Fibroblast of skin of scalp (primary cell): Measurements from ENCODE around the gene HEBP2.
A peak's percentile ranks its signal among the peaks of the same experiment; 100 is the strongest.

Experiments used
- DNase-seq: peaks from one replicate; pipeline ENCODE4 v3.0.0-alpha.2; 2013

Gene HEBP2

DNA sequence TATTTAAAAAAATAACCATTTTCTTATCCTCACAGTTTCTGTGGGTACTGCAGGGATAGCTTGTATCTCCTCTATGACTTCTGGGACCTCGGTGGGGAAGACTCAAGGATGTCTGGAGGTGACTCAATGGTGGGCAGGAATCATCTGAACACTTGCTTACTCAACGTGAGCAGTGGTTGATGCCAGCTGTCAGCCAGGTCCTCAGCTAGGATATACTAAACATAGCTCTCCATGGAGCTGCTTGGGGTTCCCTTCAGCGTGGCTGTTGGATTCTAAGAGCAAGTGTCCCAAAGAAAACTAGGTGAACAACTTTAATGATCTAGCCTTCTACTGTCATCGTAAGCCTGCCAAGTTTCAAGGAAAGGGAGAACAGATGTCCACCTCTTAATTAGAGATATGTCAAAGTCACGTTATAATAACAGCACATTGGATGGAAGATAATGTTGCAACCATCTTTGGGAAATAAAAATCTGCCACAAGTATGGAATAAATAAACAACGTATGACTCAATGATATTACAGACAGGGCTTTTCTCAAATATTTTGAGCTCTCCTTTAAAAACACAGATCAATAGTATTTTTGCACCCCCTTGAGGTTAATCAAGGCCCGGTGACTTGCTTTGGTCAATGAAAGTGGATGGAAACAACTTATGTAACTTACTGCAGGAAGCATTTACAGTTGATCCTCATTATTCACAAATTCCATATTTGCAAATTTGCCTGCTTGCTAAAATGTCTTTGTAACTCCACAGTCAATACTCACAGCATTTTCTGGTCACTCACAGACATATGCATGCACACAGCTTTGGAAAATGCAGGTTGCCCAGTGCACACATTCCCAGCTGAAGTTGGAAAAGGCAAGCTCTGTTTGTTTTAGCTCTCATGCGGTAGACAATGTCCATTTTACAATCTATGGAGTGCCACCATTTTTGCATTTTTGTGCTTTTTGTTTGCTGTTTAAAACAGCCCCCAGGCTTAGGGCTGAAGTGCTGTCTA lies 6.6 kb upstream of the HEBP2 start:
- no peak for DNase-seq

DNA sequence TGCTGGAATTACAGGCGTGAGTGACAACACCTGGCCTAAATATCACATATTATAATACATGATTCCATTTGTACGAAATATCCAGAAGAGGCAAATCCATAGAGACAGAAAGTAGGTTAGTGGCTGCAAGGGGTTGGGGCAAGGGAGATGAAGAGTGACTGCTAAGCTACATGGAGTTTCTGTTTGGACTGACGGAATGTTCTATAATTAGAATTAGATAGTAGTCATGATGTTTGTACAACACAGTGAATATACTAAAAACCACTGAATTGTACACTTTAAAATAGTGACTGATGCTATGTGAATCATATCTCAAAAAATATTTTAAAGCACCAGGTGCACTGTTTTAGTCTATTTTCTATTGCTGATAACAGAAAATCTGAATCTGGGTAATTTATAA lies 3.7 kb upstream of the HEBP2 start:
- DNase-seq = no peak

DNA sequence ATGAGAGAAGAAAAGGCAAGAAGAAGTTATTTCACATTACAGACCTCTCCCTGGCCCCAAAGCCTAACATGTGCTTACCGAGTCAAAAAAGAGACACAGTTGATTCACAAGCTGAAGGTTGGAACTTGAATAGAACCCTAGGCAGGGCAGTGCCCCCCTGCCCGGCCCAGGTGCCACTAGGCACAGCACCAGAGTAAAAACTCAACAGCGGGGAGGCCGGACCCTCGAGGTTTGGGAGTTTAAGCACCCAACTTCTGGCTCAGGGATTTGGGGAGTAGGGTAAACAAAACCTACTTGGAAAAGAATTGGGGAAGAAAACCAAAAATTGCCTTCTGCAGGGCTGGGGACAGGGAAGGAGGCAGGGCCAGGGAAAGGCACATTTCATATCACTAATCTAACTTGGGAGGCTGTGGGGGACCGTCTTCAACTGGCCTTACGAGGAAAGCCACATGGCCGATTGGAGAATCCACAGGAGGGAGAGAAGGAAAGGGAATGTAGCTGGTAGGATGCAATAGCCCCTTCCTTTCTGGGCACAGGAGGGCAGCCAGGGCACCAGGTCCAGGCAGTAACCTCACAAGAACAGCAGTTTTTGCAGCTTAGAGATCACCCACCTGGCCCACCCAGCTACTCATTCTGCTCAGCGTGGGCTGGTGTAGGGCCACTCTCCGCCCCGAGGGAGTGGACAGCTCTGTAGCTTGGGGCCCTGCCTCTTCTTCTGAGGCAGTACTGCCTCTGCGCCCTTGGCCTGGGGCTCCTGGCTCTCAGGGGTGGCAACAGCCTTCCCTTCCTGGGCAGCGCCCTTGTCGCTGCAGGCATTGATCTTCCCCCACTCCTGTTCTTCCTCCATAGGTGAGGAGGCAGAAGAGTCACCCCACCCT lies 1.8 kb upstream of the HEBP2 start:
- no peak for DNase-seq

DNA sequence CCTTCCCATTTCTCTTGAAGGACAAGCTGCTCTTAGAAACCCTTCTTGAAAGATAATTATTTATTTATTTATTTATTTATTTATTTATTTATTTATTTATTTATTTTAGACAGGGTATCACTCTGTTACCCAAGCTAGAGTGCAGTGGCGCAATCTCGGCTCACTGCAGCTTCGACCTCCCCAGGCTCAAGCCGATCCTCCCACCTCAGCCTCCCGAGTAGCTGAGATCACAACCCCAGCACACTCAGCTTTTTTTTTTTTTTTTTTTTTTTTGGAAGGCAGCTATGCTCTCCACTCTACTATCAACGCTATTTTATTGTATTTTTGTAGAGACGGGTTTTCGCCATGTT lies 1.2 kb upstream of the HEBP2 start:
- DNase-seq = no peak

DNA sequence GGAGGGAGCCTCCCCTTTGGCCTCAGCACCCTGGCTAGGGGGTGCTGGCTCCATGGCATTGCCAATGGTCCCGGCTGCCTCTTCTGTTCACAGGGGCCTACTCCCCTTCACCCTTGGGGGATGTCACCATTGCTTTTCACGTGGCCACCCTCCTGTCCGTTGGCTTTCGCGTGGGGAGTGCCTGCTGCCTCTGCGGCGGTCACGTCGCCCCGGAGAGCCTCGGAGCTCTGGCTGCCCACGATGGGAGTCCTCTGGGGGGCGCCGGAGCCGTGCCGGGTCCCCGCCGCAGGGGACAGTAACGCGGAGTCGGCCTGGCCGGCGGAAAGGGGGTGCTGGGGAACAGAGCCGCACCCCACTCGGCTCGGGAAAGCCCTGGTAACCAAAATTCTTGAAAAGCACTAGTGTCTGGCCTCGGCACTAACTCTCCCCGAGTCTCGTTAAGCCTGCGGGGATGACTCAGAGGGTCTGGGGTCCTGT lies 661 bp upstream of the HEBP2 start:
- peak; percentile 25 for DNase-seq

DNA sequence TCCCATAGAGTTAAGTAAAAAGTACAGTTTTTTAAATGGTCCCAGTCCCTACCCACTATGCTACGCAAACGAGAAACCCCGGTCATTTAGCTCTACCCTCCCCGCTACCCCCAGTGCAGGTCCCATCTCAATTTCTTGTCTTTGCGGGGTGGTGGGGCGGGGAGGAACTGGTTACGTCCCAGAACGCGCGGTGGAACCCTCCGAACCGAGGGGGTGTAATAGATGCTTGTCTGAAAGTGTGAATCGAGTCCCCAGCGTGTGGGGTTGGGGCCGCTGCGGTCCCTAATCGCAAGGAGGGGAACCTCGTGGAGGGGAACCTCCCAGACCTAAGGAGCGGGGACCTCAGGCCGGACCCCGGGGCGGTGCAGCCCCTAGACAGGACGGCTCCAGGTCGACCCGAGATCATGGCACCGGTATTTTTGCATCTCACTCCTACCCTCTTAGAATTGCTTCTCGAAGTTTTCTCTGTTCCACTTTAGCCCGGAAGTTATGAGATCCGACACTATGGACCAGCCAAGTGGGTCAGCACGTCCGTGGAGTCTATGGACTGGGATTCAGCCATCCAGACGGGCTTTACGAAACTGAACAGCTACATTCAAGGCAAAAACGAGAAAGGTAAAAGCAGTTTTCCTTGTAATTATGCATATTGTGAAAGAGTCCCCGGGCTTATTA lies 779 bp downstream of the HEBP2 start:
- DNase-seq = no peak

DNA sequence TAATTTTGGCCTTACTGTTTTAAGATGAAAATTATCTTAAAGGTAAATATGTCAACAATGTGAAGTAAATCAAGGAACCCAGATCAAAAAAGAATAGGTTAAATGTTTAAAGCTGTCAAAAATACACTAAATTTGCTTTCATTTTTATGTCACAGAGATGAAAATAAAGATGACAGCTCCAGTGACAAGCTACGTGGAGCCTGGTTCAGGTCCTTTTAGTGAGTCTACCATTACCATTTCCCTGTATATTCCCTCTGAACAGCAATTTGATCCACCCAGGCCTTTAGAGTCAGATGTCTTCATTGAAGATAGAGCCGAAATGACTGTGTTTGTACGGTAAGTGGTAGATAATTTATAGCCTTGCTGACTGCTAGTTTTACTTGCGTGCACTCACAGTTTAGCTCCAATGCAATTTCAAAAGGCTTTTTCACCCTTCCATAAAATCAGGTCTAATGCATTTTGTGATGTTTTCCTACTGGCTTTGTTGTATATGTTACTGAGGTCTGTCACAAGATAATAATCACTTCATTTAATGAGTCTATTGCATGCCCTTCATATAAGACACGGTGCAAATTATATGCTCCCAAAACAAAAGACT lies 1.9 kb downstream of the HEBP2 start:
- no peak for DNase-seq

DNA sequence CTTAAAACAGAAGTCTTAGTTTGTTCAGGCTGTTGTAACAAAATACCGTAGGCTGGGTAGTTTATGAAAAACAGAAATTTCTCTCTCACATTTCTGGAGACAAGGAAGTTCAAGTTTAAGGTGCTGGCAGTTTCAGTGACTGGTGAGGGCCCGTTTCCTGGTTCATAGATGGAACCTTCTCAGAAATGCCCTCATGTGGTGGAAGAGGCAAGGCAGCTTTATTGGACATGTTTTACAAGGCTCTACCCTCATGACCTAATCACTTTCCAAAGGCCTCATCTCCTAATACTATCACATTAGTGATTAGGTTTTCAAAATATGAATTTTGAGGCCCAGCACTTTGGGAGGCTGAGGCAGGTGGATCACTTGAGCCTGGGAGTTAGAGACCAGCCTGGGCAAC lies 2.4 kb downstream of the HEBP2 start:
- no peak for DNase-seq

DNA sequence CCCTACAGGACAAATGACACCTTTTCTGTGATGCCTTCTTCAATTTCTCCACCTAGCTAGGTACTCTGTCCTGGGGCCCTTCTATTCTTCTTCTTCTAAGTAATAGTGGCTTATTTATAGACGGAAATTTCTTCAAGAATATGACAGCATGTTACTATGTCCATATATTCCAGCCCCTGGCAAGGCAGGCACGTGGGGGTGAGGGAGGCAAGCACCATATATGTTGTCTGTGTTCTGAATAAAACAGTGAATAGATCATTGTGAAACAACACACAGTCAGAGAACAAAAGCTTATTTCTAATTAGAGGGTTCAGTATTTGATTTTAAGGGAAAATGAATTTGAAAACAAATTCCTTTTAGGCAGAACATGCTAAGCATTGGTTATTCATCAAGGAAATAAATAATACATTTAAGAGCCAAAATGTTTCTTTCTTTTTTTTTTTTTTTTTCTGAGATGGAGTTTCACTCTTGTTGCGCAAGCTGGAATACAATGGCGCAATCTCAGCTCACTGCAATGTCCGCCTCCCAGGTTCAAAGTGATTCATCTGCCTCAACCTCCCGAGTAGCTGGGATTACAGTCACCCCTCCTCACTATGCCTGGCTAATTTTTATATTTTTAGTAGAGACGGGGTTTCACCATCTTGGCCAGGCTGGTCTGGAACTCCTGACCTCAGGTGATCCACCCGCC lies 6.2 kb downstream of the HEBP2 start:
- DNase-seq = no peak

DNA sequence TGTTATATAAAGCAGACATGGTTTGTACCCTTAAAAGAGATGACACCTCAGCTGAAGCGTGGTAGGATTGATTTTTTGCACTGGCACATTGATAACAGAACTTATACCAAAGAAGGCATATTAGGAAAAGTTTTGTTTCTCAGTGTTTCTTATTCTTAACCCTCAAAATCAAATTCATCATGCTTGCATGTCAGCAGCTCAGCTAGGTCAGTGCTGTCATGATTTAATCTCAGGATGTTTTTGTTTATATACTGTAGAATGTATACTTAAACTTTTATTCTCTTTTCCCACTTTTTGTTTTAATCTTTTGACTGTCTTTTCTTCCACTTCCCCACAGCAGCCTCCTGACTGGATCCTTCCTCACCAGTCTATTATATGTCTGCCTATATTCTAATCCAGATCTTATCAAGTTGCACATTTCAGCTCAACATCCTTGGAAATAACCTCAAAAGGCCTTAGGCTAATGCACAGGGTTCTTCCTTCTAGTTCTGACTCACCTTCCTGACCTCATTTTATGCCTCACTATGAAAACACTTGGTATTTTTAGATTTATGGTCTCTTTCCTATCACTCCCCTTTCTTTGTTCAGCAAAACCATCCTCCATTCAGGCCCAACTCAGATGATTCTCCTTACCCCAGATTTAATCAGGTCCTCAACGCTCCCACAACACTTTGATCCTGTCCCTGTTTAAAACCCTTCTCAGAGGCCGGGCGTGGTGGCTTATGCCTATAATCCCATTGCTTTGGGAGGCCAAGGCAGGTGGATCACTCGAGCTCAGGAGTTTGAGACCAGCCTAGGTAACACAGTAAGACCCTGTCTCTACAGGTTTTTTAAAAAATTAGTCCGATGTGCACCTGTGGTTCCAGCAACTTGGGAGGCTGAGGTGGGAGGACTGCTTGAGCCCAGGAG lies 7.2 kb downstream of the HEBP2 start:
- DNase-seq = peak; percentile 38

DNA sequence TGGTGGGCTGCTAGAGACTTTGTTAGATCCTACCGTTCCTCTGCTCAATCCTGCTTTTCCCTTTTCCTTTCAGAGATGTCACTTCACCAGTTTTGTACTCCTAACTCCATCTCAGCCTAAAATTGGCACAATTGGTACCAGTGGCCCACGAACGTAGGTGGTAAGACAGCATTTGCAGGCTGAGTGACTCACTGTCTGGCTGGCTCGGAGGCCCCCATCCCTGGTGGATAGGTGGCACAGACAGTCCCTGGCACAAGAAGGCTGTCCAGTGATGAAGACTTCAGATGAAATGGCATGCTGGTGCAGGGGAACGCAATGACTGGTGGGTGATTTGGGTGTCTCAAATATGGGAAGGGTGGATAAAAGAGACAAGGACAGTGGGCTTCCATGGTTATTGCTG lies 11.1 kb downstream of the HEBP2 start:
- no peak for DNase-seq

DNA sequence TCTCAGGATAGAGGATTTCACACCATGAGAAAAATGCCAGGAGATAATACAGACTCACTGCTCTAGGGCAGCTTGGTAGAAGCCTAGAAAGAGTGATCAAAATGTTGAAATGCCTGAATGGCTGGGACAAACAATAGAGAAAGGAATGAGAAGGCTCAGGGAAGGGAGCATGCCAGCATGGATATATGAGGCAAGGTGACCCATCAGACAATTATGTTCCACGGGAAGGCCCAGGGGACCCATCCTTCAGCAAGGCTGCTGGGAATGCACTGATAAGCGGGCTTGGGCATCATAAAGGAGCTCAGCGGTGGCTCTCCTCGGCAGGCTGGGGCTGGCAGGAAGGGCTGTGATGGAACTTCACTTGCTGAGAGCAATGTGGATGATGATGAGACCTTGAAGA lies 12.2 kb downstream of the HEBP2 start:
- no peak for DNase-seq

DNA sequence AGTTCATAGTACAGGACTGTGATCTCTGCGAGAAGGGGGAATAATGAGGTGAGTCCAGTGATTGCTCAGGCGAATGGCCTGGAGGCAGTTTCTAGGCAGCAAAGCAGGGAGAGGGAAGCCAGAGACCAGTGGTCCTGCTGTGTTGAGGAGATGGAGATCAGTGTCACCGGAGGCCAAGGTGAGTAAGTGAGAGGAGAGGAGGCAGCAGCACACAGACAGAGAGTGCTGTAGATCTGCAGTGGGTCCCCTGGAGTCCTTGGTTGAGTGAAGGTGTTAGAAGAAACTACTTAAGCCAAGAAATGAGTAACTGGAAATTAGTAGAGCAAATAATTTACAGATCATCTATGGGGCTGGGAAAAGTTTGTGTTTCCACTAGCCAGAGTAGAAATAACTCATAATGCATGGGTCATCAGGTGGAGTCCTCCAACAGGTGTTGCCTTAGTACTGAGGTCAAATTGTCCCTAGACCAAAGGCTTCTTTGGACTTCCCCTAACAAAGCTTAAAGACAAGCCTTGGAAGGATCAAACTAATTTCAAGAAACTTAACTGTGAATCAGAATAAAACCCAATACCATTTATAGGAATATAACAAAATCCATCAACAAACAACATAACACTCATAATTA lies 13.6 kb downstream of the HEBP2 start:
- DNase-seq = no peak

DNA sequence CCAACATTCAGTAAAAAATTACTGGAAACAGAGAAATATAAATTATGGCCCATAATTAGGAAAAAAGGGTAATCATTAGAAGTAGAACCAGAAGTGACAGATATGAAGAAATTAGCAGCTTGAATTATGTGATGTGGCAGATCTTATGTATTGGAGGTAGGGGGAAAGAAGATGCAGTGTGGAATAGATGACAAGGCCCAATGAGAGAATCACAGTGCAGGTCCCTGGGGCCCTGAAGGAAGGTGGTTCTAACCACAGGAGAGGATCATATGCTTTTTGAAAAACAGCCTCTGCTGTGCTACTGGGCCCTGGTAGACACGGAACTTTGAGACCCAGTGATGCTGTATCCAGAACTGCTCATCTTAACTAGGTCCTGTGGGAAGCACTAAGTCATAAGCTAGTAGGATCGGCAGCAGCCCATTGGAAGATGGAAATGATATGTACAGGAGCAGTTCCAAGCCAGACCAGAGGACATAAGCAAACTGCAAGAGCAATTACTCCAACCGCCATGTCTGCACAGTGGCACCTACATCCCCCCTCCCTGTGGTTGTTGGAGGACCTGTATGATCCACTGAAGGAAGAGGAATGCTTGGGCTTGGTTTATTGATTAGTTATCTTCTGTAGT lies 14.2 kb downstream of the HEBP2 start:
- DNase-seq = no peak

DNA sequence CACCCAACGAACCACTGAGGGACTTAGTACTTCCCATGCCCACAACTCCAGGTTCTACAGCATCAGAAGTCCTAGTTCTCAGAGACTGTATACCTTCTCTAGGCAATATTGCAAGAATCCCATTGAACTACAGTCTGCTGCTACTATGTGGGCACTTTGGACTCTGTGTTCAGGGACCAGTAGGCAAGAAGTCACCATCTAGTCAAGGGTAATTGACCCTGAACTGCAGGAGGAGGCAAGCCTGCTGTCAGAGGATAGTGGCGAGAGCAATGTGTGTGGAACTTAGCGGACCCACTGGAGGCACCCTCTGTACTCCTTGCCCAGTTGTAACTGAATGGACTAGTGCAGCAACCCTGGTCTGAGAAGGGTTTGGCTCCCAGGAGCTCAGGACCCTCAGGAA lies 15.7 kb downstream of the HEBP2 start:
- DNase-seq = no peak

DNA sequence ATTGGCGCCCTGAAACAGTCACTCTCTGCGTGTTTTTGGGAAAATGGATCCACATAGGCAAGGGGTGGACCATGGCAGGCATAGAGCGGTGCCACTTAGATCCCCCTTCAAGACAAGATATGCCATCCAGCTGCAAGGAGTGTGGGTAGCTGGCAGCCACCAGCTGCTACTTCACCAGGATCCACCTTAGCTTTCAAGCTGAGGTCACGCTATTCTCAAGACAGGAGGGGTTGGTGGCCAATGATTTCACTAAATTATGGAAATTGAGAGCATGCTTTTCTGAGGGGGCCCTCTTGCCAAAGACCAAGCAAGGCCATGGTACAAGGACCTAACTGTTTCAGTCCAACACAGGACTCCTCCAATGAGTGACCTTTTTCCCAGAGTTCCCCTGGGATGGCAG lies 16.3 kb downstream of the HEBP2 start:
- DNase-seq = no peak

DNA sequence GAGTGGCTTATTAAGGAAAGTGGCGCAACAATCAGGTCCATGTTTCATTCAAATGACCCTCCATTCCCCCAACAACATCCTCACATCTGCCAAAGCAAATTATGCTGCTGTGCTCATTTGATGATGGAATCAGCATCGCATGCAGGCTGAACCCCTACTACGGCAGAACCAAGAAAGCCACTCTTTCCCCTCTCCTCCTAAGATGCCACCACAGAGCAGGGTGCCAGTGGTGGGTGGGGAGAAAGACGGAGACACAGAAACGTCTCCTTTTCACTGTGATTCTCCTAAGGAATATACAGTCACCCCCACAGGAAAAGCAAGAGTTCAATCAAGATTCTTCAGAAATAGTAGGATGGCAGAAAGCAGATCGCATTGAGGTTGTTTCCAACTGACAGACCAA lies 17.1 kb downstream of the HEBP2 start:
- DNase-seq = no peak

DNA sequence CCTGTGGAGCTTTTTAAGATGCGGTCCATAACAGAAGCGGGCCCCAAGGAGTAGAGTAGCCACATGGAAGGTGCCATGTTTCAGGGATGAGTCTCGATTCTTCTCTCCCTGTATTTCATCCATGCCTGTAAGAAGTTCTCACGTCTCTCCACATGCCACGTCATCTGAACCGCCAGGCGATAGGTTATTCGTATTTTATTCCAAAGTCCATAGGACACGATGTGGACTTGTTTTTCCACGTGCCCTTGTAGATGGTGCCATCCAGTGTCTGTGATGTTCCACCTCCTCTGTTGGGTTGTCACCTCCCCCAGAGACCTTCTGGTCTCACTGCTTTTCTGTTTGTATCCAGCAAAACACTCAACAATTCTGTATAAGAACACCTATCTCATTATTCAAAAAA lies 17.6 kb downstream of the HEBP2 start:
- DNase-seq = no peak

DNA sequence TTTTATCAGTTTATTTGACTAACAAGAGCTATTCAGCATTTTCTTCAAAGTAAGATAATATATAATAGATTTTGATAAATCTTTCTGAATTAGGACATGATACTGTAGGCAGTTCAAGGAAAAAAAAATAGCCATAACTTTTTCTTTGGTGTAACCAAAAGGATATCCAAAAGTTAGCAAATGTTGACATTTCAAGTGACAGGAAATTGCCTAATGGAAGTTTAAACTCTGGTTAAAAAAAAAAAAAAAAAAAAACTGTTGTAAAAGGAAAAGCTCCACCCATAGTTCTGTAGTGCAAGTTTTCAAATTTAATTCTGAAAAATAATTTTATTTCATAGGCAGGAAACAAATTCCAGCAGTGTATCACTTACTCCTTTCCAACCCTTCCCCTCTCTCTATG lies 18.8 kb downstream of the HEBP2 start:
- DNase-seq = no peak
